Stimulated activated effector memory CD8-positive, alpha-beta T cell treated with anti-CD3 and anti-CD28 coated beads, Interleukin-12 subunit alpha, Interleukin-12 subunit beta, amount 100 ng/mL, for 72 hours (primary cell): ENCODE measurements around the gene FAM219A.
"Not testable (repeated sequence)": the region's sequence is repeated elsewhere in the genome, so short reads cannot be mapped to it uniquely, and the experiment has no call there.

ENCODE experiments used
- ATAC-seq: fragments of 150-1000 bp; cut with Tn5 transposase; 2 replicates; pipeline ENCODE4 v1.10.0; 2021
- DNase-seq, 2 donors: peaks; one replicate each; pipeline ENCODE4 v3.0.0; 2021 to 2022; ENCODE audit warnings: low spot score in 2 of 2
- H3K27ac Mint-ChIP-seq: one replicate; pipeline ENCODE4 v1.8.0; 2022; ENCODE audit warnings: mild to moderate bottlenecking, mixed read lengths
- H3K36me3 Mint-ChIP-seq: one replicate; pipeline ENCODE4 v1.8.0; 2022; ENCODE audit warnings: mild to moderate bottlenecking, mixed read lengths
- H3K4me1 Mint-ChIP-seq: one replicate; pipeline ENCODE4 v1.8.0; 2022; ENCODE audit warnings: mixed read lengths
- H3K4me3 Mint-ChIP-seq: one replicate; pipeline ENCODE4 v1.8.0; 2022; ENCODE audit warnings: mild to moderate bottlenecking, mixed read lengths
- H3K9me3 Mint-ChIP-seq: one replicate; pipeline ENCODE4 v1.8.0; 2022; ENCODE audit warnings: mixed read lengths

The FAM219A gene

DNA sequence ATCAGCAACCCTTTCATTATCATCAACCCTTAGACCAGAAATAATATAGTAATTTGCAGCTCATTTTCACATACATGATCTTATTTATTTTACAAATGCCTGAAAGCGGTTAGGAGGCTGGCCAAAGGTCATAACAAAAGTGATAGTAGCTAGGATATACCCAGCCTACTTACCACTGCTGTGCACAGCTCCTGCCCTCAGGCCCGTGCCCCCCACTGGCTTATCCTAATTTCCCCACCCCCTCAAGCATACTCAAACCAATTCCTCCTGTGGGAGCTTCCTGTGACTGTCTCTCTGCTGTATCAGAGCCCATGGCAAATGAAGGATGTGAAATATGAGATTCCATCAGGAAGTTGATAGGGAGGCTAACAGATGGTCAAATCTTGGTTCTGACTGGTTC, 14.8 kb downstream of the FAM219A start:
- Mint-ChIP-seq H3K4me3 (no peak overlapping the region), H3K9me3 (no peaks in the 10 kb centered on the region), H3K36me3 (no peaks in the 10 kb centered on the region), H3K4me1 (peaks cover 8% of the 10 kb centered on the region), H3K27ac (peak overlapping the region; percentile 41)
- ATAC-seq: no peak
- no peak for DNase-seq

DNA sequence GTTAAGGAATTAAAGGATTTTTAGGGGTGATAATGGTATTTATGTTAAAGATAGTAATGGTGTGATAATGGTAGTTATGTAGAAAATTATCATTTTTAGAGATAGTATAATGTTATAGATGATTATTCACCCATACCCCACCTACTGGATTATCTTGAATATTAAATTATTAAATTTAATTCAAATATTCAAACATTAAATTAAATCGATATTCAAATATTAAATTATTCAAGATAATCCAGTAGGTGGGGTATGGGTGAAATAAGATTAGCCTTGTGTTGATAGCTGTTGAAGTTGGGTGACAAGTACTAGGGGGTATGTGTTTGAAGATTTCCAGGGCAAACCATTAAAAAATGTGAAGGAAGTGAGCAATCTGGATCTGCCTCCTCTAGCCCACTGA, 15.6 kb downstream of the FAM219A start:
- Mint-ChIP-seq H3K4me1 (peaks cover 8% of the 10 kb centered on the region), H3K4me3 (no peak overlapping the region), H3K9me3 (no peaks in the 10 kb centered on the region), H3K27ac (no peak overlapping the region), H3K36me3 (no peaks in the 10 kb centered on the region)
- no peak for DNase-seq
- no peak for ATAC-seq

DNA sequence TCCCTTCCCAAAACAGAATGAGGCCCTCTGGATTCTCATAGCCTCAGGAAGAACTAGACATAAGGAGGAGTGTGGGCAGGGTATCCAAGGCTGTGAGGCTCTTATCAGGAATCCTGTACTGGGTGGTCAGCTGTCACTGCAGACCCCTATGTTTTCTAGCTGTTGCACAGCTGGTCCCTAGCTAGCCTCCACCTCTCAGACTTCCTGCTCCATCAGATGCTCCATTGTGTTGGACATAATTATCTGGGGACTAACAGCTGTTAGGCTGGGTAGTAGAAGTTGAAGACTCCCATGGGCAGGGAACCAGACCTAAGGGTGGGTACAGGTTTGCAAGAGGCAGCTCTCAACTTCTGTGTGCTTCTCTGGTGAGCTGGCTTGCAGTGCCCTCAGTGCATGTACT, 18.4 kb downstream of the FAM219A start:
- peaks cover 8% of the 10 kb centered on the region for H3K4me1 Mint-ChIP-seq
- DNase-seq (no peak), ATAC-seq (no peak)
- no peak overlapping the region for H3K4me3 Mint-ChIP-seq
- H3K9me3 Mint-ChIP-seq: no peaks in the 10 kb centered on the region
- no peak overlapping the region for H3K27ac Mint-ChIP-seq
- H3K36me3 Mint-ChIP-seq: no peaks in the 10 kb centered on the region

GRCh38 chr9:34438465-34438864, 19.9 kb downstream of the FAM219A start:
- DNase-seq, H3K9me3 Mint-ChIP-seq, H3K27ac Mint-ChIP-seq, H3K36me3 Mint-ChIP-seq, H3K4me1 Mint-ChIP-seq, ATAC-seq, H3K4me3 Mint-ChIP-seq: not testable (repeated sequence)

GRCh38 chr9:34437926-34438307, 20.5 kb downstream of the FAM219A start:
- DNase-seq, H3K4me3 Mint-ChIP-seq, H3K4me1 Mint-ChIP-seq, ATAC-seq, H3K36me3 Mint-ChIP-seq, H3K9me3 Mint-ChIP-seq, H3K27ac Mint-ChIP-seq: not testable (repeated sequence)

DNA sequence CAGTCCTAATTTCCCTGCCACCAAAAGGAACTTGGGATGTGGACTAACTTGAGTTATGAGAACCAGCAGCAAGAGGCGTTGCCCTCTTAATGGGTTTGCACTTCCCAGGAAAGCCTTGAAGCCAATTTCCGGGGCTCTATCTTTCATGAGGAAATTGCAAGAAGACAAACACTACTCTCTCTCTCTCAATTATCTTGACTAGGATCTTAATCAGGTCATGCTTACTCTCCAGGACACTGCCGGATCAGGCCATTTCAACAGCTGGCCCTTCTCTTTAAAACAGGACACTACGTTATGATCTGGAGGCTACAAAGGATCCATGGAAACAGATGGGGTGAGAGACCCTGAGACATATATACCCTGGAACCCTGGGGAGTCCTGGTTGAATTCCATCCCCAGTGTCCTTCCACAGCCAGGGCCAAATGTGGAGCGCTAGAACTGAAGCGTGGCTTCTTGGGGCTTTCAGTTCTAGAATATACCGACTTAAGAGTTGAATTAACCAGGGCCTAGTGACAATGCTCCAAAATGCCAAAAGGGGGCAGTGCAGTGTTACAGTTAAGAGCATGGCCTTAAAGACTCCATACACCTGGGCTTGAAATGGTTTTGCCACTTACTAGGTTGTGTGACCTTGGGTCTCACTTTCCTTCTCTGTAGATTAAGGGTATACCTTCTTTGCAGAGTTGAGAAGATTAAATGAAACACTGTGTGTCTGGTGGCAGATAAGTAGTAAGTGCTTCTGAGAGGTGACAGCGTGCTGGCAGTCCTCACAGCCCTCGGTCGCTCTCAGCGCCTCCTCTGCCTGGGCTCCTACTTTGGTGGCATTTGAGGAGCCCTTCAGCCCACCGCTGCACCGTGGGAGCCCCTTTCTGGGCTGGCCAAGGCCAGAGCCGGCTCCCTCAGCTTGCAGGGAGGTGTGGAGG, 21.1 kb downstream of the FAM219A start:
- Mint-ChIP-seq H3K27ac (no peak overlapping the region), H3K9me3 (no peaks in the 10 kb centered on the region), H3K4me1 (peaks cover 8% of the 10 kb centered on the region), H3K4me3 (no peak overlapping the region), H3K36me3 (no peaks in the 10 kb centered on the region)
- DNase-seq (peak; percentile 31 to 72), ATAC-seq (peak; percentile 87)

DNA sequence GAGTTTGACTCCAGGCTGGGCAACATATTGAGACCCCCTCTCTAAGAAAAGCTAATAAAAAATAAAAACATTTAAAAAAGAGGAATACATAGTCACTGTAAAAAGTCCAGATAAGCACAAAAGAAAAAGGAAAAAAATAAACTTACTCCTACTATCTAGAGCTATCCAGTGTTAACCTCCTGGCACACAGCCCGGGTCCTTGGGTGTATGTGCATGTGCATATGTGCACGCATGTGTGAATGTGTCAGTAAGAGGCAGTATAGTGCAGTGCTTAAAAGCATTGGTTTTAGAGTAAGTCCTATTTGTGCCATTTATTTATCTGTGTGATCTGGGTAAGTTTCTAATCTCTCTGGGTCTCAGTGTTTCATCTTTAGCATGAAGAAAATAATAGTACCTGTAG, 26.7 kb downstream of the FAM219A start:
- no peak for DNase-seq
- ATAC-seq: no peak
- Mint-ChIP-seq H3K4me1 (peaks cover 5% of the 10 kb centered on the region), H3K36me3 (no peaks in the 10 kb centered on the region), H3K9me3 (no peaks in the 10 kb centered on the region), H3K4me3 (no peak overlapping the region), H3K27ac (no peak overlapping the region)

DNA sequence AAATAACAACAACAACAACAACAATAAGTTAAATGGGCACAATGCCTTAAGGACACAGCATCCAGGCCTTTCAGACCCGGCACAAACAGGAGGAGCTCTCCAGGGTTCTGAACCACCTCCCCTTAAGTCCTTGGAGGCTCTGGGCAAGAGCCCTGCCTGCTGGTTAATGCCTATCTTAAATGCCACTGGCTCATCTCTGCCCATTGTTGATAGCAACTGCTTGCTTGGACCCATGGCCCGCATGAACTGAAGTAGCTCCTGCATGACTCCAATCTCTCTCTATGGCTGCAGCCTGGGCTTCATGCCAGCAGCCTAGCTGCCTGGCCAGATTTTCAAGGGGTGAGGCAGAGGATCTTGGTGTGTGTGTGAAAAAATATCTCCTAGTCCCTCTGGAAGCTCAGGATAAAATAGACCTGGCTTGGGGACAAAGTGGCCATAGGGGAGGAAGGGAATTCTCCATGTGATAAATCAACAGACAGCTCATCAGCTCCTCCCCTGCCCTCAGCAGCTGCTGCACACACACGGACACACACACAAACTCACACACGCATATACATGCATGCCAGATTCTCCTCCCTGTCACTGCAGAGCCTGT, 27.4 kb downstream of the FAM219A start:
- Mint-ChIP-seq H3K27ac (no peak overlapping the region), H3K36me3 (no peaks in the 10 kb centered on the region), H3K4me3 (no peak overlapping the region), H3K9me3 (no peaks in the 10 kb centered on the region), H3K4me1 (peaks cover 5% of the 10 kb centered on the region)
- no peak for DNase-seq
- no peak for ATAC-seq

DNA sequence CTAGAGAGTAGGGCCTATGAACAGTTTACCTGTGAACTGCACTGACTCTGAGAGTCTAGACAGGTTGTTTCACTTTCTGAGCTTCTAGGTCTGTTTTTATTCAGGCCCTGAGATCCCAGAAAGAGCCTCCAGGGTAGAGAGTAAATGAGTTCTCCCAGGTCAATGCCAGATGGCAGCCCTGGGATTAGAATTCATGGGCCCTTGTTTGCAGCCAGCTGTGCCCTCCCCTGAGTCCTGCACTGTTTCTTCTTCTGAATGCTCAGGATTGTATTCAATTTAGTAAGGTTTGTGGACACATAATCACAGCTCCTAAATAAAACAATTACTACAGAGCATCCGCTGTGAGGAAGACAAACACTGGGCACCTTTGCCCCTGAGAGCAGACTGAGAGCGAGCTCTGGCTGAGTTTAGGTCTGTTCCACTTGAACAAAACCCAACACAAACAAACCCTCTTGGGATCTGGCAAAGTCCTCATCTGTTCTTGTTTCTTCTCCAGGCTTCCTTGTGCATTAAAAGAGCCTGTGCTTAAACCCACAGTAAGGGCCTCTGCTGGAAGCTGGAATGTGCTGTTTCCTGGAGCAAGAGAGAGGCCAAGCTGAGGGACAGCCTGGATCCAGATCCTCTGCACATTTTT, 29.9 kb downstream of the FAM219A start:
- peaks cover 5% of the 10 kb centered on the region for H3K4me1 Mint-ChIP-seq
- no peak for DNase-seq
- ATAC-seq: no peak
- no peaks in the 10 kb centered on the region for H3K36me3 Mint-ChIP-seq
- H3K9me3 Mint-ChIP-seq: no peaks in the 10 kb centered on the region
- no peak overlapping the region for H3K27ac Mint-ChIP-seq
- H3K4me3 Mint-ChIP-seq: no peak overlapping the region

- no peaks in the 10 kb centered on the region for H3K9me3 Mint-ChIP-seq
- no peak for DNase-seq
- ATAC-seq: no peak
- H3K4me3 Mint-ChIP-seq: no peak overlapping the region
- no peaks in the 10 kb centered on the region for H3K36me3 Mint-ChIP-seq
- no peak overlapping the region for H3K27ac Mint-ChIP-seq
- peaks cover 5% of the 10 kb centered on the region for H3K4me1 Mint-ChIP-seq
These were observed 31.9 kb downstream of the FAM219A start for GRCh38 chr9:34426347-34427074.

GRCh38 chr9:34419716-34420504, 38.5 kb downstream of the FAM219A start:
- Mint-ChIP-seq H3K4me3 (no peak overlapping the region), H3K4me1 (peaks cover 6% of the 10 kb centered on the region), H3K9me3 (no peaks in the 10 kb centered on the region), H3K36me3 (peaks cover 6% of the 10 kb centered on the region), H3K27ac (no peak overlapping the region)
- DNase-seq: no peak
- ATAC-seq: no peak

DNA sequence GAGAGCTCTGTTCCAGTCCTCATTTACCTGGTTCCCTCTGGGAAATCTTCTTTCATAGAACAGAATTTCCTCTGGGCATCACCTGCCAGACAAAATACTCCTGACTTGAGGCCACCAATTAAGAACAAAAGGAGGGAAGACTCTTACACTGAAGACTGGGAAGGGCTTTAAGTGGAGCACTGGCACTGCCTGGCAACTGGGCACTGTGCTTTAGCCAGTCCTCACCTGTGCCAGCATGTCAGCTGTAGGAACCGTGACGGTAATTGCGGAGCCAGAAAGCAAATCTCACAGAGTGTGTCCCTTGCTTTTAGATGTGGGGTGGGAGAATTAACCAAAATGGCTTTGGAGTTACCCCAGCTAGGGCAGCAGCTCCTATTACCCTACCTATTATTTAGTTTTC, 40.6 kb downstream of the FAM219A start:
- Mint-ChIP-seq H3K27ac (no peak overlapping the region), H3K36me3 (peaks cover 6% of the 10 kb centered on the region), H3K4me1 (peaks cover 6% of the 10 kb centered on the region), H3K9me3 (no peaks in the 10 kb centered on the region), H3K4me3 (no peak overlapping the region)
- ATAC-seq (no peak), DNase-seq (no peak)

GRCh38 chr9:34413231-34413852, 45.0 kb downstream of the FAM219A start:
- DNase-seq: no peak
- H3K9me3 Mint-ChIP-seq: no peaks in the 10 kb centered on the region
- H3K27ac Mint-ChIP-seq: no peak overlapping the region

DNA sequence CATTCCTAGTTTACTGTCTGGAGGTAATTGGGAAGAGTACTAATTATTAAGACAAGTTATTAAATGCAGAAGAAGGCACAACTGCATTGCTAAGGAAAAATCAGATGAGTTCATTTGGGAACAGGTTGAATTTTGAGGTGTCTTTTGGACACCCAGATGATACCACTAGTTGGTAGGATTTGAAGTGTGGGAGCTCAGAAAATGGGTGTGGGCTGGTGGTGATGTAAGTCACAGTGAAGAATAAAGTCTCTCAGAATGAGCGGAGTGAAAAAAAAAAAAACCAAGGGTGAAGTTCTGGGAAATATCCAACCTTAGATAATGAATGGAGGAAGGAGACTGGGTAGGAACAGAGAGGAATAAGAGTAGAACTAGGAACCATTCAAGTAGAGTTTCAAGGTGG, 46.0 kb downstream of the FAM219A start:
- no peak for DNase-seq
- H3K36me3 Mint-ChIP-seq: peaks cover 6% of the 10 kb centered on the region
- H3K4me1 Mint-ChIP-seq: no peaks in the 10 kb centered on the region
- no peak overlapping the region for H3K27ac Mint-ChIP-seq
- no peaks in the 10 kb centered on the region for H3K9me3 Mint-ChIP-seq
- H3K4me3 Mint-ChIP-seq: no peak overlapping the region
- no peak for ATAC-seq

More at GRCh38 chr9:34413231-34413852, 45.0 kb downstream of the FAM219A start:
- H3K4me1 Mint-ChIP-seq: no peaks in the 10 kb centered on the region
- H3K36me3 Mint-ChIP-seq: peaks cover 6% of the 10 kb centered on the region
- ATAC-seq: no peak
- no peak overlapping the region for H3K4me3 Mint-ChIP-seq
